ENCODE measurements around the gene C1orf159.
A peak's percentile ranks its signal among the peaks of the same experiment; 100 is the strongest.
"Not testable (repeated sequence)": the region's sequence is repeated elsewhere in the genome, so short reads cannot be mapped to it uniquely, and the experiment has no call there.

C1orf159 gene

GRCh38 chr1:1067284-1067859 is 48.5 kb downstream of the C1orf159 start:
- no peak for DNase-seq (ENCODE audit: low read depth)

- no peak for DNase-seq (ENCODE audit: low read depth)
Observed at GRCh38 chr1:1066403-1067283, 49.2 kb downstream of the C1orf159 start.

- DNase-seq (ENCODE audit: low read depth): not testable (repeated sequence)
Observed at GRCh38 chr1:1065940-1066304, 50.0 kb downstream of the C1orf159 start.

GRCh38 chr1:1065265-1065939 is 50.5 kb downstream of the C1orf159 start:
- DNase-seq (ENCODE audit: low read depth): no peak

GRCh38 chr1:1063945-1064831 is 51.7 kb downstream of the C1orf159 start:
- peak; percentile 66 for DNase-seq (ENCODE audit: low read depth)

- no peak for DNase-seq (ENCODE audit: low read depth)
Observed at GRCh38 chr1:1063261-1063944, 52.5 kb downstream of the C1orf159 start.

GRCh38 chr1:1062348-1063163 is 53.3 kb downstream of the C1orf159 start:
- no peak for DNase-seq (ENCODE audit: low read depth)

- no peak for DNase-seq (ENCODE audit: low read depth)
Observed at GRCh38 chr1:1061682-1062345, 54.1 kb downstream of the C1orf159 start.

- no peak for DNase-seq (ENCODE audit: low read depth)
Observed at GRCh38 chr1:1060281-1061000, 55.4 kb downstream of the C1orf159 start.

- DNase-seq (ENCODE audit: low read depth): peak; percentile 82
Observed at GRCh38 chr1:1059494-1060280, 56.2 kb downstream of the C1orf159 start.

GRCh38 chr1:1058921-1059493 is 56.9 kb downstream of the C1orf159 start:
- DNase-seq (ENCODE audit: low read depth): no peak

- DNase-seq (ENCODE audit: low read depth): no peak
Observed at GRCh38 chr1:1058088-1058905, 57.6 kb downstream of the C1orf159 start.

GRCh38 chr1:1057769-1058087 is 58.2 kb downstream of the C1orf159 start:
- not testable (repeated sequence) for DNase-seq (ENCODE audit: low read depth)

GRCh38 chr1:1055841-1056736 is 59.8 kb downstream of the C1orf159 start:
- DNase-seq (ENCODE audit: low read depth): no peak

GRCh38 chr1:1054971-1055370 is 60.9 kb downstream of the C1orf159 start:
- DNase-seq (ENCODE audit: low read depth): no peak

- DNase-seq (ENCODE audit: low read depth): no peak
Observed at GRCh38 chr1:1054099-1054700, 61.7 kb downstream of the C1orf159 start.

Data from activated T-helper 1 cell treated with Interleukin-2 at 50 U/mL for 16 hours (primary cell).